GM20431 (cell line): ENCODE data around the gene PRMT7.

Source experiments
- in situ Hi-C: fragments of 300-500 bp; cut with MseI, MboI; formaldehyde crosslinking; loops from one replicate; pipeline ENCODE4 v1.15.0; 2020; ENCODE audit warnings: low sequenced_read_pairs; ENCODE audit not compliant: unreplicated experiment

The PRMT7 gene

GRCh38 chr16:68344252-68344651 is 33.4 kb downstream of the PRMT7 start:
- in situ Hi-C loops: no loop called here

- in situ Hi-C loops: no loop called here
Observed at GRCh38 chr16:68345351-68345810, 34.6 kb downstream of the PRMT7 start.

- in situ Hi-C loops: no loop called here
Observed at GRCh38 chr16:68345958-68346635, 35.3 kb downstream of the PRMT7 start.

- in situ Hi-C loops: no loop called here
Observed at GRCh38 chr16:68346892-68347480, 36.2 kb downstream of the PRMT7 start.

- in situ Hi-C loops: no loop called here
Observed at GRCh38 chr16:68347605-68348004, 36.8 kb downstream of the PRMT7 start.

- in situ Hi-C loops: no loop called here
Observed at GRCh38 chr16:68348639-68349445, 38.0 kb downstream of the PRMT7 start.

GRCh38 chr16:68349838-68350410 is 39.1 kb downstream of the PRMT7 start:
- in situ Hi-C loops: no loop called here

- in situ Hi-C loops: no loop called here
Observed at GRCh38 chr16:68350813-68351350, 40.1 kb downstream of the PRMT7 start.

GRCh38 chr16:68351463-68351862 is 40.6 kb downstream of the PRMT7 start:
- in situ Hi-C loops: no loop called here

- in situ Hi-C loops: no loop called here
Observed at GRCh38 chr16:68351991-68352431, 41.2 kb downstream of the PRMT7 start.

GRCh38 chr16:68353366-68353765 is 42.5 kb downstream of the PRMT7 start:
- in situ Hi-C loops: no loop called here

GRCh38 chr16:68354816-68355215 is 44.0 kb downstream of the PRMT7 start:
- in situ Hi-C loops: no loop called here

GRCh38 chr16:68355447-68356248 is 44.8 kb downstream of the PRMT7 start:
- in situ Hi-C loops: no loop called here

- in situ Hi-C loops: no loop called here
Observed at GRCh38 chr16:68356249-68356918, 45.6 kb downstream of the PRMT7 start.

- in situ Hi-C loops: no loop called here
Observed at GRCh38 chr16:68356919-68357286, 46.1 kb downstream of the PRMT7 start.

GRCh38 chr16:68357521-68357922 is 46.7 kb downstream of the PRMT7 start:
- in situ Hi-C loops: no loop called here

- in situ Hi-C loops: no loop called here
Observed at GRCh38 chr16:68357923-68358322, 47.1 kb downstream of the PRMT7 start.

- in situ Hi-C loops: no loop called here
Observed at GRCh38 chr16:68358951-68359350, 48.1 kb downstream of the PRMT7 start.
